Measurements from ENCODE around the gene PCNX2. TPM values are rescaled to one million over a fixed set of nuclear protein-coding genes. Genes with fewer than 3 reads are reported as not detected.

Gene PCNX2
- total RNA-seq, 1 experiment from 2014 or later, result 96.2 TPM

DNA sequence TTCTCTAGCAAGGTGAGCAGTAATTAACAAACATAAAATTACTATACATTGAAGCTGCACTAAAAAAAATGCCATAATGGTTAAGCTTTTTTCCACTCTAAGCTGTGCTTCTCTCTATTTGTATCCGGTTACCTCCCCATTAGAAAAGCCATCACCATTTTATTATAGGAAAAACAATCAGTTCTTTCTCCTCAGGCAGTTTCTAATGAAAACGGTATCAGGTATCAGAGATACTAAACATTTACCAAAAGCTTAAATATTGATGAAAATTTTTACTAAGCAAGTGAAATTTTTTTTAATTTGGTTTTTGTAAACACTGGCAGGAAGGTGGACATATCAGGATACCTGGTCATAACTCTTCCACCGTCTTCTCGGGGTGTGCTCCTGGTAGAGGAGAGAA lies 330.9 kb downstream of the PCNX2 start:
- Histone ChIP-seq H3K27ac (ENCODE audit: low read length) (no peak overlapping the region), H3K4me2 (ENCODE audit: low read depth, low read length, poor library complexity, severe bottlenecking) (peak overlapping the region; percentile 14), H3K9me2 (replicated peaks; ENCODE audit: insufficient read depth, low read length) (no peaks in the 10 kb centered on the region), H3K4me1 (ENCODE audit: low read length) (peaks cover 38% of the 10 kb centered on the region), H2AFZ (ENCODE audit: low read length) (no peak overlapping the region), H3K27me3 (ENCODE audit: low read length) (no peaks in the 10 kb centered on the region), H3K79me2 (ENCODE audit: low read length) (peaks cover 40% of the 10 kb centered on the region), H3K4me3 (ENCODE audit: low read length) (no peak overlapping the region), H3K9me3 (ENCODE audit: low read length) (no peaks in the 10 kb centered on the region), H4K20me1 (ENCODE audit: insufficient read depth, low read depth, low read length) (no peaks in the 10 kb centered on the region), H3K9ac (ENCODE audit: low read length) (no peak overlapping the region), H3K36me3 (ENCODE audit: insufficient read depth, low read length) (peaks cover 8% of the 10 kb centered on the region; the same call in 1 of the 2 replicates)
- no peak for DNase-seq

DNA sequence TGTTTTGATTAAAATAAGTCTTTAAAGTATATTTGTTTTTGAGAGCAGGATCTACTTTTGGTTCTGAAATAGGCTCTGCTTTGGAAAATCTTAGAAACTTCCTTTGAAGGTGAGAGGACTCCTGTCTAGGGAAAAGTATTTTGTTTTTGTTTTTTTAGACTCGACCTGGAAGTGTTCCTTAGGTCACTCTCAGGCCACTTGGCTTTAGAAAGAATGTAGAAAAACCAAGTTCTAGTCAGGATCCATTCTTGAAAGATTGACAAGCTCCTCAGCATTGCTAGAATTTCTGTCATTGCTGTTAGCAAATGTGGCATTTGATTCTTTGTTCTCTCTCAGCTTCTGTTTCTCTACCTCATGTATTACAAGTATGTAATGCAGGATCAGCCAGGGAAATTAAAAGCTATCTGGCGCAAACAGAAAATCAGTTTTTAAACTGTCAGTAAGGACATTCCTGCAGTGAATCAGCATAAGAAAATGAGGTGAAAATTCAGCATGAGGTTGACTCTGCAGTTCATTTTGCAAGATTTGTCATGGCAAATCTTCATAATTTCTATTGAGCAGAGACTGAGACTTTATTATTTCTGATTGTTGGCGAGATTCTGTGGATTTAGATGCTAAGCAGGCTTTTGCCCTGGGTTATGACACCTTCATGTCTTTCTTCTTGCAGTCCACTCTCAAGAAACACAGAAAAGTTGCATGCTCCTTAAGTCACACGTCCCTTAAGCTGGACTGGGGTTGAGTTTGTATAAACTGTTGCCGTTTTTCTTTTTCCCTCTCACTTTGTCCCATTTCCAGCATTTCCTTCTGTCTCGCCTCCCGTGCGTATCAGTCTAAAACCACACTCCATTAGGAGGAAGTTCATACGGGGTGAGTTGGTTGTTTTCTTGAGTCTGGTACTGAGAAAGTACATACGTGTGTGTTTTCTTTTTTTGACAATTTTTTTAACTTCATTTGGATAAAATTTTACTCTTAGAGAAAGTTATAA lies 332.5 kb downstream of the PCNX2 start:
- Histone ChIP-seq H3K27ac (ENCODE audit: low read length) (no peak overlapping the region), H3K9ac (ENCODE audit: low read length) (no peak overlapping the region), H3K4me3 (ENCODE audit: low read length) (no peak overlapping the region), H3K9me2 (replicated peaks; ENCODE audit: insufficient read depth, low read length) (no peaks in the 10 kb centered on the region), H3K4me1 (ENCODE audit: low read length) (peaks cover 38% of the 10 kb centered on the region), H2AFZ (ENCODE audit: low read length) (no peak overlapping the region), H3K9me3 (ENCODE audit: low read length) (no peaks in the 10 kb centered on the region), H4K20me1 (ENCODE audit: insufficient read depth, low read depth, low read length) (no peaks in the 10 kb centered on the region), H3K4me2 (ENCODE audit: low read depth, low read length, poor library complexity, severe bottlenecking) (no peak overlapping the region), H3K79me2 (ENCODE audit: low read length) (peaks cover 40% of the 10 kb centered on the region), H3K27me3 (ENCODE audit: low read length) (no peaks in the 10 kb centered on the region), H3K36me3 (ENCODE audit: insufficient read depth, low read length) (peaks cover 18% of the 10 kb centered on the region)
- DNase-seq, result no peak

DNA sequence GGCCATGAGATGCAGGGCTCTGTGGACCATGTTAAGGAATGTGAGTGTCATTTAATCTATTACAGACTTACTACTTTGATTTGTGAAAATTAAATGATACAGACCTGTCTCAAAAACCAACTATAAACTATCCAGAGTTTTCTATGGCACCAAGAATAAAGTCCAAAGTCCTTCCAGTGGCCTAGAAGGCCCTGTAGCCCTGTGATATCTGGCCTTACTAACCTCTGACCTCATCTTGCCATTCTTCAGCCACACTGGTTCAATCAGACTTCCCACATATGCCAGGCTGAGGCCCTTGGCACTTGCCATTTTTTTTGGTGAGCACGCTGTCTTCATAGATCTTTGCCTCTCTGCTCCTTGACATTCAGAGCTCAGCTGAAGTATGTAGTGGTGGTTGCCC lies 337.5 kb downstream of the PCNX2 start:
- Histone ChIP-seq H4K20me1 (ENCODE audit: insufficient read depth, low read depth, low read length) (no peaks in the 10 kb centered on the region), H3K4me2 (ENCODE audit: low read depth, low read length, poor library complexity, severe bottlenecking) (no peak overlapping the region), H3K36me3 (ENCODE audit: insufficient read depth, low read length) (peaks cover 36% of the 10 kb centered on the region), H3K27ac (ENCODE audit: low read length) (no peak overlapping the region), H3K9me3 (ENCODE audit: low read length) (no peaks in the 10 kb centered on the region), H2AFZ (ENCODE audit: low read length) (no peak overlapping the region), H3K9me2 (replicated peaks; ENCODE audit: insufficient read depth, low read length) (no peaks in the 10 kb centered on the region), H3K79me2 (ENCODE audit: low read length) (peaks cover 52% of the 10 kb centered on the region), H3K4me3 (ENCODE audit: low read length) (no peak overlapping the region), H3K4me1 (ENCODE audit: low read length) (peaks cover 21% of the 10 kb centered on the region), H3K27me3 (ENCODE audit: low read length) (no peaks in the 10 kb centered on the region), H3K9ac (ENCODE audit: low read length) (no peak overlapping the region)
- no peak for DNase-seq

DNA sequence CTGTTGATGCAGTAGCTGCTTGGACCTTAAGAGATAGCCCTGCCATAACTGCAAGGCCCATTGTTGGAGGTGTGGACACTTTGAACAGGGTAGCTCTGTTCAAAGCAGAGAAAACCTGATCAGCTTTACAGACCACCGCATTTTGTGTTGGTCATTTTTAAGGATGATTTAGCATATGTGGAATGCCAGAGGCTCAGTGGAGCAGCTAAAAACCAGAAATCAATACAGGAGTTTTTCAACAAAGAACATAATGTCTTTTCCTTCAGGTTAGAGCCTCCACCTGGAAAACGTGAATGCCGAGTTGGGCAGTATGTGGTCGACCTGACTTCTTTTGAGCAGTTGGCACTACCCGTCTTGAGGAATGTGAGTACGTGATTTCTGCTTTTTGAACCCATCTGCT lies 339.4 kb downstream of the PCNX2 start:
- H3K9me2 ChIP-seq (replicated peaks; ENCODE audit: insufficient read depth, low read length), result no peaks in the 10 kb centered on the region
- DNase-seq, result no peak
- H3K4me3 ChIP-seq (ENCODE audit: low read length), result no peak overlapping the region
- H3K4me1 ChIP-seq (ENCODE audit: low read length), result peaks cover 34% of the 10 kb centered on the region
- peaks cover 60% of the 10 kb centered on the region for H3K79me2 ChIP-seq (ENCODE audit: low read length)
- H4K20me1 ChIP-seq (ENCODE audit: insufficient read depth, low read depth, low read length), result no peaks in the 10 kb centered on the region
- no peak overlapping the region for H3K27ac ChIP-seq (ENCODE audit: low read length)
- no peak overlapping the region for H3K4me2 ChIP-seq (ENCODE audit: low read depth, low read length, poor library complexity, severe bottlenecking)
- no peaks in the 10 kb centered on the region for H3K9me3 ChIP-seq (ENCODE audit: low read length)
- no peak overlapping the region for H2AFZ ChIP-seq (ENCODE audit: low read length)
- peaks cover 33% of the 10 kb centered on the region for H3K36me3 ChIP-seq (ENCODE audit: insufficient read depth, low read length)
- no peaks in the 10 kb centered on the region for H3K27me3 ChIP-seq (ENCODE audit: low read length)
- H3K9ac ChIP-seq (ENCODE audit: low read length), result no peak overlapping the region

DNA sequence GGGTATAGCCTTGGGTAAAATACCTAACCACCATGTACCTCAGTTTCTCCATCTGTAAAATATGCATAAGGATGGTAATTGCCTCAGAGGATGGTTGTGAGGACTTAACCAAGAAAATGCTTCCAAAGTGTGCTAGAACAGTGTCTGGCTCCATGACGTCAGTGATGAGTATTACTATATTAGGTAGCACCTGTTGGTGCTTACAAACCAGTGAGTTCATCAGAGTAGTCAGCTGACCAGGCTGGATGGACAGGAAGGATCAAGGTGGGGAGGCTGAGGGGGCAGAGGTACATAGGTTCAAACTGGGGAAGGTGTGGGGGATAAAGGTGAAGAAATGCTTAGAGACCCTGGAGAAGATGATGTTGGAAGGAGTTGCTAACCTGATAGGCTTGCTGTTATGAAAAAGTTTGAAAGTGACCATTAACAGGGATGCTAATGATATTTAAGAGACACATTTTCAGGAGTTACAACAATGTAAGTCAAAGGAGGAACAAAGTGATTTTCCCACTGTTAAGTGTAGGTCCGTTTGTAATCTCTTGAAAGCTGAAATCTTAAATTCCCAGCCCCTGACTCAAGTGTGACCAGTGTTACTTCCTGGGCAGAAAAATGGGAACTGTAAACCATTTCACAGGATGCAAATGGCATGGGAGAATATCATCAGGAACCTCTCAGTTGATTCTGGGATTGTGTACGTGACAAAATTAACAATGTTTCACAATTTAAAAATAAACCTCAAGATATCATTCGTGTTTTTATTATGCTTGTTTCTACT lies 340.7 kb downstream of the PCNX2 start:
- Histone ChIP-seq H3K9me3 (ENCODE audit: low read length) (no peaks in the 10 kb centered on the region), H3K27ac (ENCODE audit: low read length) (no peak overlapping the region), H3K27me3 (ENCODE audit: low read length) (no peaks in the 10 kb centered on the region), H3K4me1 (ENCODE audit: low read length) (peaks cover 37% of the 10 kb centered on the region), H4K20me1 (ENCODE audit: insufficient read depth, low read depth, low read length) (no peaks in the 10 kb centered on the region), H3K4me3 (ENCODE audit: low read length) (no peak overlapping the region), H3K9me2 (replicated peaks; ENCODE audit: insufficient read depth, low read length) (no peaks in the 10 kb centered on the region), H3K9ac (ENCODE audit: low read length) (no peak overlapping the region), H3K36me3 (ENCODE audit: insufficient read depth, low read length) (peaks cover 33% of the 10 kb centered on the region), H2AFZ (ENCODE audit: low read length) (no peak overlapping the region), H3K4me2 (ENCODE audit: low read depth, low read length, poor library complexity, severe bottlenecking) (no peak overlapping the region), H3K79me2 (ENCODE audit: low read length) (peaks cover 63% of the 10 kb centered on the region)
- DNase-seq, result no peak

DNA sequence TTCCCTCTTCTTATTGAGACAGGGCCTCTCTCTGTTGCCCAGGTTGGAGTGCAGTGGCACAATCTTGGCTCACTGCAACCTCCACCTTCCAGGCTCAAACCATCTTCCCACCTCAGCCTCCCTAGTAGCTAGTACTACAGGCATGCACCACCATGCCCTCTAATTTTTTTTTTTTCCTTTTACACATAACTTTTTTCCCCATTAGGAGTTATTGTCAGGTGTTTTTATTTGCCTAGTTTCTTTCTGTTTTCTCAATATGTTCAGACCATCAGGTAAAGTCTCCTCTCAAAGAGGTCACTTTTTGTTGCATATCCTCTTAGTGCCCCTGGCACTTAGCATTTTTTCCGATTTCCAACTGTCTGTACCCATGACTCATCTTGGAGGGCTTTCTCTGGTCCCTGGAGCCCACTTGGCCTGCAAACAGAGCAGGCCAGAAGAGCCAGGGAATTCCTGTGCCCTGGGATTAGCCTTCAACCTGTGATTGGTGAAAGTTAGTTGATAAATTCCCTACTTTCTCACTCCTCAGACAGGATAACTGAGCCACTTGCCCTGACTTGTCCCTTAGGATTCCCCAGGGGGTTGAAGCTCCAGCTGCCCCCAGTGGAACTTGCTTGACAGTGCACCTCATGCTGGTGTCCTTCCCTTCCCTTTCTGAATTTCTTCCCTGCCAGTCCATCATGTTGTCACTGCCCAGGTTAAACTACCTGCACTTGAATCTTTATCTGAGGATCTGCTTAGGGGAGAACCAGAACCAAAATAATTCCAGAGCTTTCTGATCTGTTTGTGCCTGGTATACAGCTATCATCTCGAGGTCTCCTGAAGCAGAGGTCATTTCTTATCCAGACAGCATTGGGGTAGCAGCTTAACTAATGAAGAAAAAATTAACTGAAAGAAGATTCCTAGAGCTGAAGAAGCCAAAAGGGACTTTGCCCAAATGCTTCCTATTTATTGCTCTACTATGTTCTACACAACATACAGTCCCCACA lies 342.7 kb downstream of the PCNX2 start:
- Histone ChIP-seq H2AFZ (ENCODE audit: low read length) (no peak overlapping the region), H3K4me3 (ENCODE audit: low read length) (no peak overlapping the region), H4K20me1 (ENCODE audit: insufficient read depth, low read depth, low read length) (no peaks in the 10 kb centered on the region), H3K9ac (ENCODE audit: low read length) (no peak overlapping the region), H3K36me3 (ENCODE audit: insufficient read depth, low read length) (peaks cover 18% of the 10 kb centered on the region), H3K27me3 (ENCODE audit: low read length) (no peaks in the 10 kb centered on the region), H3K27ac (ENCODE audit: low read length) (no peak overlapping the region), H3K4me1 (ENCODE audit: low read length) (peaks cover 43% of the 10 kb centered on the region), H3K9me2 (replicated peaks; ENCODE audit: insufficient read depth, low read length) (0 out of 2 replicates have a peak, but pooled peaks cover 6% of the 10 kb centered on the region), H3K9me3 (ENCODE audit: low read length) (no peaks in the 10 kb centered on the region), H3K79me2 (ENCODE audit: low read length) (peaks cover 64% of the 10 kb centered on the region), H3K4me2 (ENCODE audit: low read depth, low read length, poor library complexity, severe bottlenecking) (no peak overlapping the region)
- peak; percentile 77 for DNase-seq

DNA sequence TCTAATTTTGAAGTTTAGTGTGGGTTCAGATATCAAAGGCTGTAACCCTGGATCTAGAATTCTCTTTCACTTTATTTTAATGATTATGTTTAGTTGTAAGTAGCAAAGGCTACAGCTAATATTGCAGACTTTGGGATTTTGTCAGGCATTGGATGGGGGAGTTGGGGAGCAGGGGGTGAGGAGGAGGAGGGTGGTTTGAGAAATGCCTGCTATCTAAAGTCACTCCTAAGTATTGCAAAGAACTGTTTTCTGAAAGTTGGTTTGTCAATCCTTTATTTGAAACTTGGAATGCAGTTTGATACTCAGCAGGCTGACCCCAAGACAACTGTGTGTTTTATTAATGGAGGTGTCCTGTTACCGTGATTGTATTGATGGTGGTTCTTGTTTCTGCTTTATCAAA lies 343.9 kb downstream of the PCNX2 start:
- DNase-seq, result no peak
- Histone ChIP-seq H3K27ac (ENCODE audit: low read length) (peak overlapping the region; percentile 68), H3K4me3 (ENCODE audit: low read length) (peak overlapping the region; percentile 75), H3K79me2 (ENCODE audit: low read length) (peaks cover 61% of the 10 kb centered on the region), H3K27me3 (ENCODE audit: low read length) (no peaks in the 10 kb centered on the region), H3K9me3 (ENCODE audit: low read length) (no peaks in the 10 kb centered on the region), H3K9me2 (replicated peaks; ENCODE audit: insufficient read depth, low read length) (0 out of 2 replicates have a peak, but pooled peaks cover 6% of the 10 kb centered on the region), H3K9ac (ENCODE audit: low read length) (peak overlapping the region; percentile 89), H2AFZ (ENCODE audit: low read length) (no peak overlapping the region), H3K4me2 (ENCODE audit: low read depth, low read length, poor library complexity, severe bottlenecking) (peak overlapping the region; percentile 87), H3K4me1 (ENCODE audit: low read length) (peaks cover 43% of the 10 kb centered on the region), H4K20me1 (ENCODE audit: insufficient read depth, low read depth, low read length) (no peaks in the 10 kb centered on the region), H3K36me3 (ENCODE audit: insufficient read depth, low read length) (peaks cover 6% of the 10 kb centered on the region; the same call in 1 of the 2 replicates)

Measured in Karpas-422 (cell line).